ENCODE results near the gene UBE2G1.

UBE2G1 gene

GRCh38 chr17:4334332-4334731 is 32.1 kb downstream of the UBE2G1 start:
- no peak for DNase-seq (ENCODE audit: low spot score)

GRCh38 chr17:4333041-4333440 is 33.4 kb downstream of the UBE2G1 start:
- no peak for DNase-seq (ENCODE audit: low spot score)

GRCh38 chr17:4332296-4332970 is 34.0 kb downstream of the UBE2G1 start:
- DNase-seq (ENCODE audit: low spot score): no peak

GRCh38 chr17:4331614-4332013 is 34.9 kb downstream of the UBE2G1 start:
- DNase-seq (ENCODE audit: low spot score): no peak

GRCh38 chr17:4329838-4330237 is 36.6 kb downstream of the UBE2G1 start:
- peak; percentile 75 for DNase-seq (ENCODE audit: low spot score)

GRCh38 chr17:4327606-4328005 is 38.9 kb downstream of the UBE2G1 start:
- peak; percentile 76 for DNase-seq (ENCODE audit: low spot score)

- DNase-seq (ENCODE audit: low spot score): no peak
Observed at GRCh38 chr17:4326608-4327007, 39.9 kb downstream of the UBE2G1 start.

- DNase-seq (ENCODE audit: low spot score): no peak
Observed at GRCh38 chr17:4326112-4326511, 40.4 kb downstream of the UBE2G1 start.

GRCh38 chr17:4324463-4324862 is 42.0 kb downstream of the UBE2G1 start:
- DNase-seq (ENCODE audit: low spot score): no peak

- no peak for DNase-seq (ENCODE audit: low spot score)
Observed at GRCh38 chr17:4319221-4319620, 47.3 kb downstream of the UBE2G1 start.

- DNase-seq (ENCODE audit: low spot score): no peak
Observed at GRCh38 chr17:4318596-4318995, 47.9 kb downstream of the UBE2G1 start.

GRCh38 chr17:4318186-4318585 is 48.3 kb downstream of the UBE2G1 start:
- no peak for DNase-seq (ENCODE audit: low spot score)

- DNase-seq (ENCODE audit: low spot score): no peak
Observed at GRCh38 chr17:4317610-4318009, 48.9 kb downstream of the UBE2G1 start.

GRCh38 chr17:4316648-4317047 is 49.8 kb downstream of the UBE2G1 start:
- DNase-seq (ENCODE audit: low spot score): no peak

GRCh38 chr17:4314618-4315017 is 51.9 kb downstream of the UBE2G1 start:
- DNase-seq (ENCODE audit: low spot score): no peak

GRCh38 chr17:4314179-4314578 is 52.3 kb downstream of the UBE2G1 start:
- DNase-seq (ENCODE audit: low spot score): no peak

- no peak for DNase-seq (ENCODE audit: low spot score)
Observed at GRCh38 chr17:4313221-4314114, 53.0 kb downstream of the UBE2G1 start.

- no peak for DNase-seq (ENCODE audit: low spot score)
Observed at GRCh38 chr17:4310354-4311060, 56.0 kb downstream of the UBE2G1 start.

- no peak for DNase-seq (ENCODE audit: low spot score)
Observed at GRCh38 chr17:4309897-4310296, 56.6 kb downstream of the UBE2G1 start.

GRCh38 chr17:4307179-4307930 is 59.1 kb downstream of the UBE2G1 start:
- no peak for DNase-seq (ENCODE audit: low spot score)

- DNase-seq (ENCODE audit: low spot score): no peak
Observed at GRCh38 chr17:4305224-4305623, 61.3 kb downstream of the UBE2G1 start.

GRCh38 chr17:4304417-4305027 is 62.0 kb downstream of the UBE2G1 start:
- DNase-seq (ENCODE audit: low spot score): peak; percentile 71
